GM12878 (cell line): ENCODE data around the gene PCK1. TPM values are rescaled to one million over a fixed set of nuclear protein-coding genes. Genes with fewer than 3 reads are reported as not detected.

Source experiments
- ATAC-seq: fragments of 200-7000 bp; cut with Tn5 transposase; 3 replicates; pipeline ENCODE4 v1.9.1; 2020; ENCODE audit warnings: mild to moderate bottlenecking, moderate library complexity
- BruUV-seq: library from RNA; stranded (reverse); fragments of 400-500 nt; replicated peaks from 2 replicates; lab custom pipeline; 2021; lab: Mats Ljungman, UMichigan
- CTCF ChIA-PET: fragments of 300-600 bp; sonication (Branson Sonifier 250); formaldehyde crosslinking; extraction: SDS; loops from one replicate; lab custom pipeline; 2021; ENCODE audit warnings: inconsistent platforms; lab: Yijun Ruan, JAX
- POLR2A ChIA-PET: fragments of 350-600 bp; formaldehyde crosslinking; extraction: SDS; loops from one replicate; lab custom pipeline; 2021; ENCODE audit warnings: inconsistent platforms; lab: Charles Lee
- RAD21 ChIA-PET: fragments of 300-600 bp; sonication (Branson Sonifier 250); formaldehyde crosslinking; loops from one replicate; lab custom pipeline; 2023; ENCODE audit warnings: antibody characterized with exemption; ENCODE audit not compliant: unreplicated experiment; lab: Charles Lee
- SMC1A ChIA-PET: fragments of 300-600 bp; sonication (Branson Sonifier 250); formaldehyde crosslinking; loops from one replicate; lab custom pipeline; 2023; ENCODE audit not compliant: unreplicated experiment, uncharacterized antibody; lab: Charles Lee
- DNase-seq: peaks from one replicate; pipeline ENCODE4 v3.0.0-alpha.2; 2011; ENCODE audit warnings: low read depth, low spot score
- FAIRE-seq: peaks from 3 replicates; lab custom pipeline; 2011; peaks lifted over from hg19 to GRCh38; lab: Jason Lieb, UNC
- H2AFZ ChIP-seq: 2 replicates; pipeline ENCODE4 v1.6.0; 2011; ENCODE audit warnings: low read depth, low read length, control low read depth; ENCODE audit not compliant: control insufficient read depth
- H3K27ac ChIP-seq: 2 replicates; pipeline ENCODE4 v1.5.1; 2011; ENCODE audit warnings: control low read depth; ENCODE audit not compliant: control insufficient read depth, insufficient read depth
- H3K27me3 ChIP-seq, 2 experiments: replicated peaks in 1 of 2; 2 replicates each; pipeline versions ENCODE4 v1.6.0 to v1.6.1; 2011; ENCODE audit warnings: low read length in 1 of 2; ENCODE audit not compliant: control insufficient read depth in 2 of 2, insufficient read depth in 2 of 2
- H3K36me3 ChIP-seq, 2 experiments: 2 replicates each; pipeline ENCODE4 v1.5.1; 2011; ENCODE audit warnings: low read length in 1 of 2; ENCODE audit not compliant: control insufficient read depth in 2 of 2, insufficient read depth in 2 of 2
- H3K4me1 ChIP-seq: 2 replicates; pipeline ENCODE4 v1.6.1; 2011; ENCODE audit warnings: mild to moderate bottlenecking, low read length, moderate library complexity, mixed read lengths; ENCODE audit not compliant: control insufficient read depth, insufficient read depth
- H3K4me2 ChIP-seq: 2 replicates; pipeline ENCODE4 v1.6.0; 2011; ENCODE audit warnings: control low read depth; ENCODE audit not compliant: control insufficient read depth, insufficient read depth
- H3K4me3 ChIP-seq: fragments of 200-600 bp; sonication (generic); 2 replicates; pipeline ENCODE4 v1.5.1; 2016
- H3K79me2 ChIP-seq: 2 replicates; pipeline ENCODE4 v1.6.0; 2011; ENCODE audit warnings: low read length; ENCODE audit not compliant: control insufficient read depth, insufficient read depth
- H3K9ac ChIP-seq: 2 replicates; pipeline ENCODE4 v1.8.0; 2011; ENCODE audit warnings: low read length, control low read depth, mixed read lengths; ENCODE audit not compliant: control insufficient read depth, insufficient read depth
- H3K9me3 ChIP-seq: replicated peaks from 3 replicates; pipeline ENCODE4 v1.5.1; 2011; ENCODE audit warnings: mild to moderate bottlenecking, low read length; ENCODE audit not compliant: control insufficient read depth, insufficient read depth
- H4K20me1 ChIP-seq: 2 replicates; pipeline ENCODE4 v1.6.0; 2011; ENCODE audit not compliant: control insufficient read depth, insufficient read depth
- CBFB ChIP-seq: IDR thresholded peaks from 2 replicates; pipeline ENCODE4 v1.6.1; 2016; ENCODE audit warnings: antibody characterized with exemption, low read depth
- CBX5 ChIP-seq: sonication (generic); IDR thresholded peaks from 2 replicates; pipeline ENCODE4 v1.6.1; 2016; ENCODE audit warnings: low read depth, moderate library complexity, mild to moderate bottlenecking, inconsistent platforms
- DPF2 ChIP-seq: fragments of 450-650 bp; IDR thresholded peaks from 2 replicates; pipeline ENCODE4 v1.6.1; 2017; ENCODE audit warnings: mild to moderate bottlenecking
- EZH2 ChIP-seq: IDR thresholded peaks from 2 replicates; pipeline ENCODE4 v1.6.1; 2012; ENCODE audit warnings: low read depth, mild to moderate bottlenecking, control low read depth, inconsistent platforms, low read length, borderline replicate concordance; ENCODE audit not compliant: control insufficient read depth
- FOS ChIP-seq: IDR thresholded peaks from 3 replicates; pipeline ENCODE4 v1.6.1; 2011; ENCODE audit warnings: borderline replicate concordance; ENCODE audit not compliant: insufficient read length; ENCODE audit errors: extremely low read depth
- HDAC2 ChIP-seq: fragments of 200-600 bp; sonication (generic); IDR thresholded peaks from 2 replicates; pipeline ENCODE4 v1.6.1; 2017
- HSF1 ChIP-seq: fragments of 150-350 bp; IDR thresholded peaks from 2 replicates; pipeline ENCODE4 v1.6.1; 2014; ENCODE audit warnings: mild to moderate bottlenecking, low read depth, low read length
- NR2C1 ChIP-seq: fragments of 450-650 bp; IDR thresholded peaks from 2 replicates; pipeline ENCODE4 v1.6.1; 2017; ENCODE audit warnings: antibody characterized with exemption, mild to moderate bottlenecking, moderate library complexity
- RBBP5 ChIP-seq: fragments of 200-600 bp; sonication (generic); conservative IDR thresholded peaks from 2 replicates; pipeline ENCODE4 v1.6.1; 2016
- TCF7 ChIP-seq: IDR thresholded peaks from 2 replicates; pipeline ENCODE4 v1.6.1; 2014; ENCODE audit warnings: antibody characterized with exemption, borderline replicate concordance
- USF1 ChIP-seq: IDR thresholded peaks from 2 replicates; pipeline ENCODE4 v1.6.1; 2011; ENCODE audit warnings: borderline replicate concordance, low read depth, mild to moderate bottlenecking, moderate library complexity, mixed read lengths, low read length; ENCODE audit not compliant: insufficient read depth; ENCODE audit errors: extremely low read length
- YBX1 ChIP-seq: fragments of 450-650 bp; IDR thresholded peaks from 2 replicates; pipeline ENCODE4 v1.6.1; 2016; ENCODE audit warnings: antibody characterized with exemption
- ZSCAN29 ChIP-seq: fragments of 450-650 bp; IDR thresholded peaks from 2 replicates; pipeline ENCODE4 v1.6.1; 2017; ENCODE audit warnings: mild to moderate bottlenecking, moderate library complexity
- WGBS: methylation state at CpG from one replicate; pipeline ENCODE4 v1.1.6; 2016; ENCODE audit warnings: low lambda C conversion rate; ENCODE audit not compliant: insufficient replicate concordance, insufficient coverage; ENCODE audit errors: missing lambda C conversion rate; 5-methylcytosine and 5-hydroxymethylcytosine counted together
- in situ Hi-C: fragments of 300-500 bp; cut with MboI; formaldehyde crosslinking; loops from 9 replicates; pipeline ENCODE4 v1.14.3; 2018; ENCODE audit warnings: mixed read lengths
- intact Hi-C: fragments of 100-400 bp; cut with micrococcal nuclease; formaldehyde crosslinking; loops from one replicate; pipeline ENCODE4 v1.14.2; 2022; ENCODE audit not compliant: unreplicated experiment
- polyA plus RNA-seq, 11 experiments: library from polyadenylated mRNA; depleted of rRNA in 4 of 11; unstranded in 6 of 11; stranded (reverse) in 5 of 11; fragments of >200 nt; fragmentation: Nextera tagmentation in 4 of 11; fragmentation: Illumina TruSeq in 1 of 11; extraction: Ambion mirVana in 4 of 11; extraction: Trizol in 1 of 11; gene quantifications; 1 replicate in 1 of 11; 2 replicates in 10 of 11; pipeline versions ENCODE4 v1.2.1 to v1.2.3, GENCODE V29; 2011 to 2016; ENCODE audit warnings: inconsistent platforms in 2 of 11, missing spikeins in 2 of 11, low read depth in 1 of 11
- total RNA-seq, 4 experiments: library from RNA; depleted of rRNA in 3 of 4; stranded (reverse); fragments of >200 nt in 3 of 4; fragmentation: Illumina TruSeq in 1 of 4; extraction: Trizol in 1 of 4; gene quantifications; 2 replicates each; pipeline versions ENCODE4 v1.2.1 to v1.2.3, GENCODE V29; 2013 to 2021

PCK1 gene
- total and polyA plus RNA-seq, 10 of the 15 experiments (the other 5 are each of a cell fraction or from before 2014, with no cell fraction given), result 0.02 to 0.33 (median 0.09) TPM; not detected in 5

- H2AFZ ChIP-seq, result no peak overlapping the region
- H3K27me3 ChIP-seq, result peaks cover 0 to 2% of the 10 kb centered on the region in 2 experiments; a peak in 1 of 4 replicates
- in situ Hi-C loops (loop anchor here (10.0 kb wide), 2 partner anchors 780 to 840 kb away; no protein-coding TSS in a partner anchor), intact Hi-C loops (loop anchor here (5.0 kb wide), 1 partner anchor 217 kb away; no protein-coding TSS in a partner anchor)
- no peak for DNase-seq
- no peaks in the 10 kb centered on the region for H4K20me1 ChIP-seq
- peaks cover 21% of the 10 kb centered on the region for H3K4me1 ChIP-seq
- no peak for FAIRE-seq
- no peak for ATAC-seq
- no TSS peak for BruUV-seq
- H3K9me3 ChIP-seq, result no peaks in the 10 kb centered on the region
- ChIA-PET CTCF (no interaction called here), POLR2A (no interaction called here), RAD21 (interaction anchor here (1.3 kb wide), 1 partner anchor 8 kb away, joined by 3 read pairs; no protein-coding TSS in a partner anchor), SMC1A (no interaction called here)
- TF ChIP-seq TCF7 (no peak), HDAC2 (no peak), CBFB (no peak), NR2C1 (no peak), FOS (no peak), HSF1 (no peak), EZH2 (no peak), CBX5 (no peak), YBX1 (no peak), RBBP5 (no peak), USF1 (no peak), ZSCAN29 (no peak), DPF2 (no peak)
- H3K9ac ChIP-seq, result no peak overlapping the region
- 71% methylated on average over 16 of the region's 16 CpGs for WGBS
- no peaks in the 10 kb centered on the region for H3K79me2 ChIP-seq
- no peak overlapping the region for H3K27ac ChIP-seq
- no peak overlapping the region for H3K4me2 ChIP-seq
- H3K36me3 ChIP-seq, result no peaks in the 10 kb centered on the region; a peak in 1 of 4 replicates
- H3K4me3 ChIP-seq, result no peak overlapping the region
These were observed 53.9 kb downstream of the PCK1 start for GRCh38 chr20:57614490-57615444.
